ENCODE measurements around the gene GIPC3.

The GIPC3 gene

DNA sequence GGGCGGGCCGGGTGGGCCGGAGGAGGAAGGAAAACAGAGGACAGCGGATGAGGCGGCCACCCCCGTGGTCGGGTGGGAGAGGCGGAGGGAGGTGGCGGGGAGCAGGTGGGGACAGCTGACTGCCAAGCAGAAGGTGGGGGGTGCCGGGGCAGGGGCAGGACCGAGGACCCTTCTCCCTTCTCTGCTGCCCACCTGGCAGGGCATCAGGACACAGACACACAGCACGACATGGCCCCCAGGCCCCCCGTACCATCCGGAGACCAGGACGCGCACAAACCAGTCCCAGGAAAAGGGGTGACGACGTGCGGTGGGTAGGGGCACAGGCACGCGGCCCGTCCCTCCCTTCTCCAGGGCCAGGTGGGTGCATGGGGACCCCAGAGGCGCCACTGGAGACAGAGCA, 52.3 kb downstream of the GIPC3 start:
- no peak for DNase-seq (ENCODE audit: low read depth, low spot score)

- DNase-seq (ENCODE audit: low read depth, low spot score), result no peak
Observed at GRCh38 chr19:3638208-3639193, 53.2 kb downstream of the GIPC3 start.

GRCh38 chr19:3639479-3639878, 54.2 kb downstream of the GIPC3 start:
- no peak for DNase-seq (ENCODE audit: low read depth, low spot score)

DNA sequence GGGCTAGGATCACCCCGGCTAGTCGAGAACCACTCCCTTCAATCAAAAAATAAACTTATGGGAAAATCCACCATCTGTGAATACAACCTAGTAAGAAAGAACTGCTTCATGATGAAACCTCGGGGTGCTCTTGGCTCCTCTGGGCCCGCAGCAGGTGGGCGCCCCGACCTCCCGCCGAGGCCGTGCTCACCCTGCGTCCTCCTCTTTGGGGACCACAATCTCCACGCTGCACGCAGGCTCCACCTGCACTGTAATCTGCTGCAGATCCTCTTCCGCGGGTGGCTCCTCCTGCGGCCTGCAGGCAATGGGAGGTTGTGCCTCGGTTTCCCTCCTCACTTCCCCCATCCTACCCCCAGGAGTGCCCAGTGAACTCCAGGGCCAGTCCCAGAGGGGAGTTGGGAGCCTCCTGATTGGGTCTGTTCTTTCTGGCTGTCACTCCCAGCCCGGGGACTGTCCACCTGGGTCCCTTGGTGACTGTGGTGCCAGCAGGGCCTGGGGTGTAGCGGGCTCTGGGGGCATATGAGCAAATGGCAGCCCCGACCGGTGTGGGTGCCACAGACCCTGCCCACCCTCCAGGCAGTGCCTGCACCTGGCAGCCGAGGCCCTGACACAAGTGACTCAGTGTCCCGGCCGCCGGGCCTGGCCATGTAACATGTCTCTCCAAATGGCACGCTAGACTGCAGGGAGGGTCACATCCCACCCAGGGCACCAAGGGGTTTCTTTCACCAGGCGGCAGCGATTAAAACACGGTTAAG, 56.4 kb downstream of the GIPC3 start:
- DNase-seq (ENCODE audit: low read depth, low spot score), result no peak

- DNase-seq (ENCODE audit: low read depth, low spot score), result no peak
Observed at GRCh38 chr19:3642296-3642695, 57.0 kb downstream of the GIPC3 start.

Data from astrocyte of the hippocampus (primary cell).